Stimulated activated CD8-positive, alpha-beta memory T cell treated with anti-CD3 and anti-CD28 coated beads, Interleukin-4, amount 100 ng/mL, for 4 hours (primary cell): ENCODE data around the gene ACCS.

Experiments used
- DNase-seq, 2 donors: peaks; one replicate each; pipeline ENCODE4 v3.0.0-alpha.2; 2020; ENCODE audit warnings: low read depth in 2 of 2, low spot score in 1 of 2

ACCS gene

DNA sequence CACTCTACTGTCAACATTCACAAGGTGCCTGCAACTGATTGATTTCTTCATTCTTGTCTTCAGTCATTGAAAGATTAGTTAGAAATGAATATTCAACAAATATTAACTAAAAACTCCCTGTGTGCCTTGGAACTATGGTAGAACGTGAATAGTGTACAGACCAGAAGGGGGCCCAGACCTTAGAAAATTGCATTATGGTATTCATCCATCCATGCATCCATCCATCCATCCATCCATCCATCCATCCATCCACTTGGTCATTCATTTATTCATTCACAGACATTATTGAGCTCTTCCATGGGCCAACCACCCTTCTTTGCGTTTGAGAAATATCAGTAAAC lies 28.4 kb upstream of the ACCS start:
- DNase-seq: no peak

DNA sequence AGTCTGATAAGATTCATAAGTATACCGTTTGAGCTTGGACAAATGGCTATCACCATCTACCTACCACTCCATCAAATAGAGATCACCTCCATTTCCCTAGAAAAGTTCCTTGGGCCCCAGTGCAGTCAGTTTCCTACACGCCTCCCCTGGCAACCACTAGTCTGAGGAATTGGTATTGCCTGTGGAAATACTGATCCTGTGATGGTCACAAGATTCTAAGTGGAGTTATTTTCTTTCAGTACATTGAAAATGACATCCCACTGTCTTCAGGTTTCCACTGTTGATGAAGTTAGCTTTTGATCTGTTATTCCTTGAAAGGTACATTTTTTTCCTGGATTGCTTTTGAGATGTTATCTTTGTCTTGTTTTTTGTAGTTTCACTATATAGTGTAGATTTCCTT lies 22.9 kb upstream of the ACCS start:
- no peak for DNase-seq

DNA sequence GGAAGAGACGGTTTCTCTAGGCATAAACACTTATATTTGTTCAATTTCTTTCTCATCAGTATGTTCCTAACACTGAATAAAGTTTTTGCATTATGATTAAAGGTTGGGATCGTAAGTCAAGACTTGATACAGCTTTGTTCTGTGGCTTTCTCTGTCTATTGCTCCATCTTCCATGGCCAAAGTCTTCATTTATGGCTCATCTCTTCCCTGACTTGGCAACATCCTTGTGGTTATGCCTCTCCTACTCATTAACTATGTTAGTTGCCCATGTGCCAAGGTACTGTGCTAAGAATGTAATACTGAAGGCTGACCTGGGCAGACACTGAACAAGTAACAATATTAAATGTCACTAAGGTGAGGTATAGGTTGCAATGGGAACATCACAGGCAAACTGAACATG lies 19.9 kb upstream of the ACCS start:
- no peak for DNase-seq

DNA sequence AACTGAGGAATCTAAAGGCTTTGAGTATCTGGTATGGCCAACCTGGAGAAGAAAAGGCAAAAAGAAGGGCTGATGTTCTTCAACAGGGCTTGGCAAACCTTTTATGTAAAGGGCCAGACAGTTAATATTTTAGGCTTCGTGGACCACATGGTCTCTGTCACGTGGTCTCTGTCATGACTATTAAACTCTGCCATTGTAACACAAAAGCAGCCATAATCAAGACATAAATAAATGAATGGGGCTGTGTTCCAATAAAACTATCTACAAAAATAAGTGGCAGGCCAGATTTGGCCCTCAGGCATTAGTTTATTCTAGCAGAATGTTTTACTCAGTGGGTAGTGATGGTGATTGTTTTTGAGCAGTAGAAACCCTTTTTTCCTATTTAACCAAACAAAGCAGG lies 18.8 kb upstream of the ACCS start:
- DNase-seq: no peak

DNA sequence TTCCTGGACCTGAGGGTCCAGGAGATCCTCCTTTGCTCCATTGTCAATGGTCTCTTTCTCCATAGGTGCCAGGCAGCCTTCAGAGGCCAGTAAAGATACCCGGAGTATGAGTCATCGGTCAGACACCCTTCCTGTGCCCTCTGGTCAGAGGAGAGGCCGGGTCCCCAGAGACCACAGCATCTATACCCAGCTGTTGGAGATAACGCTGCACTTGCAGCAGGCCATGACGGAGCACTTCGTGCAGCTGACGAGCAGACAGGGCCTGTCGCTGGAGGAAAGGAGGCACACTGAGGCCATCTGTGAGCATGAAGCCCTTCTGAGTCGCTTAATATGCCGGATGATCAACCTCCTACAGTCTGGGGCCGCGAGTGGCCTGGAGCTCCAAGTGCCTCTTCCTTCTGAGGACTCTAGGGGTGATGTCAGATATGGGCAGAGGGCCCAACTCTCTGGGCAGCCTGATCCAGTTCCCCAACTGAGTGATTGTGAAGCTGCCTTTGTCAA lies 18.1 kb upstream of the ACCS start, which contains the start of gene ACCSL:
Gene ACCSL (plus strand): TSS at position 51 of the 501 bp plus-strand sequence. CDS start 56 bp downstream, at position 107.
- DNase-seq: no peak

DNA sequence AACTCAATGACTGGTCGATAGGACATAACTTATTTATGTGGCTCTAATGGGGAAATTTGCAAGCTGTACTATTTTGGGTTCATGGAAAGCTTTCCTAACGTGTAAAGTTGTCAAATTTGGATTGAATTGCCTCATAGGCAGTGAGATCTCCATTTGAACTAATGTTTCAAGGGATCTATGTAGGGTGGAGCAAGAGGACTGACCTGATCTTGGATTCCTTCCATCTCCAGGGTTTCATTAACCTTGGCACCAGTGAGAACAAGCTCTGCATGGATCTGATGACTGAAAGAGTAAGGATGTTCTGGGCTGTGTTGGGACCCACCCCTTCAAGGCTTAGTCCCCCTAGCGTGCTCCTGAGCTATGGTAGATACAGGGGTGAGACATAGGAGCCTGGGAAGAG lies 16.2 kb upstream of the ACCS start:
- no peak for DNase-seq

DNA sequence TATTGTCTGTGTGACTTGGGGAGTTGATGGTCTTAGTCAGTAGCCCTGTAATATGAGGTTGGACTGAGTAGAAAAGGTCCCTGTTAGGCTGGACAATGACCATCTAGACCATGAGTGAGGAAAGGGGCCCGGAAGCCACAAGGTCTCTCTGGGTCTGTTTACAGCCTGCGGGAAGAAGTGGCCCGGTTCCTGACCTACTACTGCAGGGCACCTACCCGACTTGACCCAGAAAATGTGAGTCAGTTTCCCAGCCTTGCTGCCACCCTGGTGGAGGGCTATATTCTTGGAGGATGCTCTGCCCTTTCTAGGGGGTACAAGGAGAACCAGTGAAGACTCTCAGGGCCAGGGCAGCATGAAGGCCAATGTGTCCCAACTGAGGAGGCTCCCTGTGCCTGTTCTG lies 14.9 kb upstream of the ACCS start:
- DNase-seq: no peak

DNA sequence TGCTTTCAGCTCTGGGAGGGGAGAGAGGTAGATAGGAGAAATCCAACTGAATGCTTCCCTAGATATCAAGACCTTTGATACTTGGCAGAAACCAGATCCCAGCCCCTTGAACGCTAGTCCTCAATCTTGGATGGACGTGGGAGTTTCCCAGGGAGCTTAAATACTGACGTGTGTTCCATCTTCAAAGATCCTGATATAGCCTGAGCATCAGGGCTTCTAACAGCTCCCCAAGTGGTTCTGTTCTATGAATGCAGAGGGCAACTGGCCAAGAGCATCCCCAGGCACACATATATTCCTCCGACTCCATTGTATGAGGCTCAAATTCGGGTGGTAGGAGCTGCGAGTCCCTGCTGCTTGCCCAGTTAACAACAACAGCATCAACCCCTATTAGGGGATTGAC lies 8.7 kb upstream of the ACCS start:
- DNase-seq: no peak

DNA sequence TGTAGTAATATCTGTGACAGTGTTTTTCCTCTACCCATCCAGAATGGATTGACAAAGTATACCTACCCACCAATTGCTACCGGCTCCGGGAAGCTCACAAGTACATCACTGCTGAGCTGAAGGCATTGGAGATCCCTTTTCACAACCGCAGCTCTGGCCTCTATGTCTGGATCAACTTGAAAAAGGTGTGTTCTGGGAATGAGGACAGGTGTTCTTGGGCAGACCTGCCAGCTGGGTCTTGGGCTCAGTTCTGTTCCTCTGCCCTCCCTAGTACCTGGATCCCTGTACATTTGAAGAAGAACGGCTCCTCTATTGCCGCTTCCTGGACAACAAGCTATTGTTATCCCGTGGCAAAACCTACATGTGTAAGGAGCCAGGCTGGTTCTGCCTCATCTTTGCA lies 7.8 kb upstream of the ACCS start:
- no peak for DNase-seq

DNA sequence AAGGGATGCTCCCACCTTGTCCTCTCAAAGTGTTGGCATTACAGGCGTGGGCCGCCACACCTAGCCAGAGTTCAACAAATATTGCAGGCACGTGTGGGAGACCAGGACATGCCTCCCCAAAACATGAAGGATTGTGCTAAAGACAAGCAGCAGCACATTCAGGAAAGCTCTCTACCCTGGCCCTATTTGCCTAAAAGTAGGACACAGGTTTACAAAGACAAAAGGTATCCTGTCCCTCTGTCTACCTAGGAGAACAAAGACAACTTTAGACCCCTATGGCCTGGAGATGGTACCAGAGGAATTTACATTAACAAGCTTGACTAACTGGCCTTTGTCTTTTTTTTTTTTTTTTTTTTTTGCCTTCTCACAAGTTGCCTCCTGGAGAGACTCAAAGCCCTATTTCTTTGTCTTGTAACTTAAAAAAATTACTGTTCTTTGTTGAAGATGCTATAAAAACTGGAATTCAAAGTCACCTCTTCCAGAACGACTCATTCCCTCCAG lies 859 bp upstream of the ACCS start:
- no peak for DNase-seq

DNA sequence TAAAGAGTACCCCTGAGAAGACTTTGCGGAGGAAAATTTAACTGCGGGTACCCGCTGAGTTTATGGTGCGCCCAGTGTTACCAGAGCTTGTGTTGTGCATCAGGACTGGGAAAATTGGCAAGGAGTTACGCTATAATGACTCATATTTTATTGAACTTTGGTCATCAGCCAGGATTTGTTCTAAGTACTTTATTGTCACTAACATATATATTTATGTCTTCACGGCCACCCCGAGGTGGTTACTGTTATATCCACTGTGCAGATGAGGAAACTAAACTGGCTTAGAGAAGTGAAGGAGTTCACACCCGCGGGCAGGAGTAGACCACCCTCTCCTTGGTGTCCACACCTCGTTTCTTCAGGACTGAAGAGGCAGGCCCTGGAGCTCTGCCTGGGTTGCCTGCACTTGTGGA lies 667 bp downstream of the ACCS start:
- no peak for DNase-seq

DNA sequence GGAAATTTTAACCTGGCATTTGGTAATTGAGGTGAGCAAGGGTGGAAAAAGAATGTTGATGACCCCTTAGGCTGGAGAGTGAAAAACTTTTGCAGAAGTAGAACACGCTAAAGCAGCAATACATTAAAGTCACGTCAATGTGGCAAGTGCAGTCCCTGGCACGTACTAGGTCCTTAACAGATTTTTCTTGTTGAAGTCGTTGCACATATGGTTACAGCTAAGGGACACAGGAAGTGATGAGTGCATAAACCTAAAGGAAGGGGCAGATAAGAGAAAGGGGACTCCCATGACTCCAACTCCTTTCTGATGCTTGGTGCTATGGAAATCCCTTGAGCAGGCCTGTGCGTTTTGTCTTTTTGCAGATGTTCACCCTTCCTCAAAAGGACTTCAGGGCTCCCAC lies 1.2 kb downstream of the ACCS start:
- DNase-seq: no peak

DNA sequence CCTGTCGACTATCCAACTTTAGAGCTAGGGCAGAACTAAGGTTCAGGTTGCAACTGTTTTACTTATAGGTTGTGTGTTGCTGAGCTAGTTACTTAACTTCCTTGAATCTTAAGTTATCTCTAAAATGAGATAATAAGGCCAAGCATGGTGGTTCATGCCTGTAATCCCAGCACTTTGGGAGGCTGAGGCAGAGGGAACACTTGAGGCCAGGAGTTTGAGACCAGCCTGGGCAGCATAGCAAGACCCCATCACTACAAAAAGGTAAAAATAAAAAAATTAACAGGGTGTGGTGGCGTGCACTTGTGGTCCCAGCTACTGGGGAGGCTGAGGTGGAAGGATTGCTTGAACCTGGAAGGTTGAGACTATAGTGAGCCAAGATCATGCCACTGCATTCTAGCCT lies 2.1 kb downstream of the ACCS start:
- no peak for DNase-seq

DNA sequence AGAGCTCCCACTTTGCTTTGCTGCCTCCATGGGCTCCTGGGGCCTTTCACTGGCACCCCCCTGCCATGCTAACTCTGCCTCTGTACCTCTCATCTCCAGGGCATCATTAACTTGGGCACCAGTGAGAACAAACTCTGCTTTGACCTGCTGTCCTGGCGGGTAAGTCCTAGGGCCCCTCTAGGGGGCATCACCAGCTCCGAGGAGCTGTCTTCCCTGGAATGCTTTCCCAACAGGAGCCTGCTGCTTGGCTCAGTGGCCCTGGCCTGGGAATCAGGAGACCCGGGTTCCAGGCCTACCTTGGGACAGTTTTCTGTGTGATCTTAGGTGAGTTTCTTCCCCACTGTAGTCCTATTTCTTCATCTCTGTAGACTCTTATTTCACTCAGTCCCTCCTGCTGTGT lies 5.1 kb downstream of the ACCS start:
- no peak for DNase-seq

DNA sequence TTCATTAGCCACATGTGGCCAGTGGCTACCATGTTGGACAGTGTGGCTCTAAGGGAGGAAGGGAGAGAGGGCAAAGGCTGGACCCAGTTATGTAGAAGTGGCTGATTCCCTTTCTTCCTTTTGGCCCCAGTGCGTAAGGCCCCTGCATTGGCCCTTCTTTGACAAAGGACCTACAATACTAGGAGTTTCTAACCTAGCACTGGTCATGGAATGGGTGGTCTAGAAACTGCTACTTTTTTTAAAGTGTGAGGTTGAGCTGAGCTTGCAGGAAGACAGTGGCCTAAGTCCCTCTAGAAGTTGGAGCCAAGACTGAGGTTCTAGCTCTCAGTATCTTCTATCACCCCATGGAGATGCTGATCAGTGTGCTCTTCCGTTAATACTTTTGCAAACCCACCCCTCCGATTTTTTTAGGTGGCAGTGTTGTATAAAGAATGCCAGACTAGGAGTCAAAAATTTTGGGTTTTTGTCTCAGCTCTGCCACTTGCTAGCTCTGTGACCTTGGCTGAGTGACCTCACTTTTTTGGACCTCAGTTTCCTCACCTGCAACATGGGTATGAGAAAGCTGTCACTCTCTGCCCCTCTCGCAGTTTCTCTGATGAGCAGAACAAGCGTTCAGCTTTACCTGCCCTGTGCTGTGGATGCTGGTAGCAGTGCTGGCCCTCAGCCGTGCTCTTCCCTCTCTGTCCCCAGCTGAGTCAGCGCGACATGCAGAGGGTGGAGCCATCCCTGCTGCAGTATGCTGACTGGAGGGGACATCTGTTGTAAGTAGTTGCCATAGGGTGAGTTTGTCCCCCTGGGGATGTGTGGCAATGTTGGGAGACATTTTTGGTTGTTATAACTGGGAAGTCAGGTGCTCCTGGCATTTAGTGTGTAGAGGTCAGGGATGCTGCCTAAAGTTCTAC lies 6.9 kb downstream of the ACCS start:
- no peak for DNase-seq

DNA sequence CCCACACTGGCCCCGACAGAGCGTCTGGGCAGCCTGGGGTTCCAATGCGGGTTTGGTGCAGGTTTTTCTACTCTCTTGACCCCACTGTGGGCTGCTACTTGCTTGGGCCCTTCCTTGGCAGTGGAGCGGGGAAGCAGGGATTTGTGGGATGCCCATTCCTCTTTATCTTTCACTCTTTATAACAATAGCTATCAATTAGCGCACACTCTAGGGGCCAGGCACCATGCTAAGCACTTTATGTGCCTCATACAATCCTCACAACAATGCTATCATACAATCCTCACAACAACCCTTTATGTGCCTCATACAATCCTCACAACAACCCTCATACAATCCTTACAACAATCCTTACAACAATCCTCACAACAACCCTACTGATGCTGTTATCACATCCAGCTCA lies 12.7 kb downstream of the ACCS start:
- no peak for DNase-seq

DNA sequence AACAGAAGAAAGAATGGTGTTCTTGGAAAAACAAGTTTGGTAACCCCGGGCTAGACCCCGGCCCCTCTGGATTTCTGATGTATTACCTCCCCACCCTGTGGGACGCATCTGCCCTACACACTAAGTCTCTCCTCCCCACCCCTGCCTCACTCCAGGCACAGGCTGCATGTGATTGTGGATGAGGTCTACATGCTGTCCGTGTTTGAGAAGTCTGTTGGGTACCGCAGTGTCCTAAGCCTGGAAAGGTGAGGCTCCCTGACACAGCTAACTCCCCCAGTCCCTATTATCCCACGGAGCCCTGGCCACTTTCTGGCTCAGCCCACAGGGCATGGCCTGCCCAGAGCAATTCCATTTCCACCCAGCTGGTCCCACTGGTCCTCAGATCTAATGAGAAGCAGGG lies 13.3 kb downstream of the ACCS start:
- DNase-seq: no peak

DNA sequence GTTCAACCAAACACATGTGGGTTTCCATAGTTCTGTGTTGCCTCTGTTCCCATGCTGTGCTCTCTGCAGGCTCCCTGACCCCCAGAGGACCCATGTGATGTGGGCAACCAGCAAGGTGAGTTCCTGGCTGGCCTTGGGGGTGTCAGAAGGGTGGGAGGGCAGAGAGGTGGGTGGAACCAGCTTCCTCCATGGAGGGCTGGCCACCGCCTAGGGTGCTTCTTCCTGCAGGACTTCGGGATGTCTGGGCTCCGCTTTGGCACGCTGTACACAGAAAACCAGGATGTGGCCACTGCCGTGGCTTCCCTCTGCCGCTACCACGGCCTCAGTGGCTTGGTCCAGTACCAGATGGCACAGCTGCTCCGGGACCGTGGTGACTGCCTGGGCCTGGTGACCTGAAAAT lies 14.9 kb downstream of the ACCS start:
- DNase-seq: no peak

DNA sequence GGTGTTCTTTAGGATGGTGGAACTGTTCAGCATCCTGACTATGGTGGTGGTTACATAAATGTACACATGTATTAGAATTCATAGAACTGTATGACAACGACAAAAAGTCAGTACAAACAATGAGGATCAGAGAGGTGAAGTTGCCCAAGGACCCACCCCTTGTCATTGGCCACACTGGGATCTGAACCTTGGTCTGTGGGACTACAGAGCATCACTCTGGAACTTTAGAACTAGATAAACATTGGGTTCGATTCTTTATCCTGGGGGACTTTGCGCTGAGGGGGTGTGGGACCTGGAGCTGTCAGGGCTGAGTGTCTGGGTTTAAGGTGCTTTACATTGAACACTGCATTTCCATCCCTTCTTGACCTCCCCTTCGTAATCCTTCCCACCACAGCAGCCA lies 16.6 kb downstream of the ACCS start:
- no peak for DNase-seq

DNA sequence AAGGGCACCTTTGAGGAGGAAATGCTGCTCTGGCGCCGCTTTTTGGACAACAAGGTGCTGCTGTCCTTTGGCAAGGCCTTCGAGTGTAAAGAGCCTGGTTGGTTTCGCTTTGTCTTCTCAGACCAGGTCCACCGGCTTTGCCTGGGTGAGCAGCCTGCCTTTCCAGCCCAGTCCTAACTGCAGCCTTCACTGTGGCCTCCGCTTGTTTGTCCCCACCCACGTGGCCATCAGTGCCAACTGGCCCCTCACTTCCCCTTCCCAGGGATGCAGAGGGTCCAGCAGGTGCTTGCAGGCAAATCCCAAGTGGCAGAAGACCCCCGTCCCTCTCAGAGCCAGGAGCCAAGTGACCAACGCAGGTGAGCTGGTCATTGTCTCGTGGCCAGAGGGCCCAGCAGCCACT lies 17.4 kb downstream of the ACCS start:
- no peak for DNase-seq

DNA sequence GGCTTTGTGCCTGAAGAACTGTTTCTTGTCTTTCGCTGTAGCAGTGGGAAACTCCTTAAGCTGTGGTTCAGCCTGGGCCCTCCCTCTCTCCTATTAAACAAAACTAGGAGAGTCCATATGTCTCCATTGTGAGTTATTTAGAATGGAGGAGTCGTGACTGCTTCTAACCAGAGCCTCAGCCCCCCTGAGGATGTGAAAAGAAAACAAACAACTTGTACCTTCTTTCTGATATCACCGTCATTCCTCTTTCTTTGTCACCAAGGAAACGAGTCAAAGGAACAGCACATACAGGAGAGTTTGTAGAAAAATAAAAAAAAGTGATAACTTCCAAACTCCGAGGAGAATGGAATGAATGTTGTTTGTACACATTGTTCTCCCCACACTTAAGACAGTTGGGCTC lies 17.8 kb downstream of the ACCS start:
- DNase-seq: no peak

DNA sequence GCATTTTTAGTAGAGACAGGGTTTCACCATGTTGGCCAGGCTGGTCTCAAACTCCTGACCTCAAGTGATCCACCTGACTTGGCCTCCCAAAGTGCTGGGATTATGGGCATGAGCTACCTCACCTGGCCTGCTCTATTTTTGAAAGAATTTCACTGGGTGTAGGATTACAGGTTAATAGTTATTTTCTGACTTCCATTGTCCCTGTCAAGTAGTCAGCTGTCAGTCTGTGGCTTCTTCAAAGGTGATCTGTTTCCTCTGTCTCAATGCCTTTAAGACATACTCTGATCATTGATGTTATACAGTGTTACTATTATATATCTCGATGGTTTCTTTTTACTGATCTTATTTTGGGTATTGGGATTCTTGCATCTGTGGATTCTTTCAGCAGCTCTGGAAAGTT lies 19.3 kb downstream of the ACCS start:
- DNase-seq: no peak

DNA sequence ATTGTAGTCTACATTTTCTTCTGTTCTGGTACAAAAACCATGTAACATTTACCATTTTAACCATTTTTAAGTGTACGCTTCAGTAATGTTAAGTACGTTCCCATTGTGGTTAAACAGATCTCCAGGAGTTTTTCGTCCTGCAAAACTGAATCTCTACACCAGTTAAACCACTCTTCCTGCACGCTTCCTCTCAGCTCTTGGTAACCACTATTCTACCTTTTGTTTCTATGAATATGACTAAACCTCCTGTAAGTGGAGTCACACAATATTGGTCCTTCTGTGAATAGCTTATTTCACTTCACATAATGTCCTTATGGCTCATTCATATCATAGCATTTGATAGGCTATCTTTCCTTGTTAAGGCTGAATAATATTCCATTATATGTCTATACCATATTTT lies 22.3 kb downstream of the ACCS start:
- no peak for DNase-seq
